DMS53 treated with DMSO at 0.1 percent for 48 hours (cell line): Measurements from ENCODE around the gene THAP11.
A peak's percentile ranks its signal among the peaks of the same experiment; 100 is the strongest.
"Not testable (repeated sequence)": the region's sequence is repeated elsewhere in the genome, so short reads cannot be mapped to it uniquely, and the experiment has no call there.

Source experiments
- DNase-seq: peaks from one replicate; lab custom pipeline; 2025; ENCODE audit not compliant: unreplicated experiment; lab: John Stamatoyannopoulos, UW

THAP11 gene

DNA sequence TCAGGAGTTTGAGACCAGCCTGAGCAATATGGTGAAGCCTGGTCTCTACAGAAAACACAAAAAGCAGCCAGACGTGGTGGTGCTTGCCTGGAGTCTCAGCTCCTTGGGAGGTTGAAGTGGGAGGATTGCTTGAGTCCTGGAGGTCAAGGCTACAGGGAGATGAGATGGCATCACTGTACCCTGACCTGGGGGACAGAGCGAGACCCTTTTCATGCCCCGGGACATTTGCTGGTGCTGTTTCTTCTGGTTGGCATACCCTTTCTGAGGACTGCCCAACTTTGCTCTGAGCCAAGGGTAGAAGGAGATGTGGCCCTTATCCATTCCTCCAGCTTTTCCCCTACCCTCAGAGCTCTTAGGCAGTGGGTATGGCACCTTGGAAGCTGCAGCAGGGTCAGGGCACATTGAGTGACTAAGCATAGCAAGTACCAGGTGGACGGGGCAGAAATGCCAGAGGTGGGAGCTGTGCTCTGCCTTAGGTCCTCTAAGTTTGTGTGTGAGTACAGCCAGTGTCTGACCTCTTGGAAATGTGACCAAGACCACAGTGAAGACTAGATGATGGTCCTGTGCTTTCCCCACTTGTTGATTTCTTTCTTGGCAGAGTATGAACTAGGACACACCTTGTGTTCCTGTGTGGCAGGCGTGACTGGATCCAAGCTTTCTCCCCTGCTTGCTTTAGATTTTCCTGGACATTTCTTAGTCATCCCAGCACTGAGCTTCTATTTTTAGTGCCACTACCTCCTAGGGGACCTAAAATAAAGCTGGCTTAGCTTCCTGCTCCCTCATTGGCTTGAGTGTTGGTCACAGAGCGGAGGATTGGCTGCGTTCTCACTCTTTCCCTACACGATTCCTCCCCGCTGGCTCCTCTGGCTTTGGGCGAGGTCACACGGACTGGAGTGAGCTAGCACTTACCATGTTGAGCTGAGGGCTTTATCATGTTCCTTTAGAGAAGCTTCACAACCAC, 20.8 kb downstream of the THAP11 start:
- DNase-seq, result no peak

DNA sequence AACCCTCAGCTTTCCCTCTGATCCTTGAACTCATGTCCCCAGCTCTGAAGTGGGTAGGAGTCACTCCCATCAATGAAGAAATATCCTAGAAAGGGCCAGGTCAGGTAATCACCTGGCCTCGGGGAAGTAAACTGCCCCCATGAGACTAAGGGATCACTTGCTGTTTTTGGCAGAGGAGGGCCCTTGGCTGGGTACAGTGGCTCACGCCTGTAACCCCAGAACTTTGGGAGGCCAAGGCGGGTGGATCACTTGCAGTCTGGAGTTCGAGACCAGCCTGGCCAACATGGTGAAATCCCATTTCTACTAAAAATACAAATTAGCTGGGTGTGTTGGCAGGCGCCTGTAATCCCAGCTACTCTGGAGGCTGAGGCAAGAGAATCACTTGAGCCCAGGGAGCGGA, 21.9 kb downstream of the THAP11 start:
- DNase-seq, result not testable (repeated sequence)

DNA sequence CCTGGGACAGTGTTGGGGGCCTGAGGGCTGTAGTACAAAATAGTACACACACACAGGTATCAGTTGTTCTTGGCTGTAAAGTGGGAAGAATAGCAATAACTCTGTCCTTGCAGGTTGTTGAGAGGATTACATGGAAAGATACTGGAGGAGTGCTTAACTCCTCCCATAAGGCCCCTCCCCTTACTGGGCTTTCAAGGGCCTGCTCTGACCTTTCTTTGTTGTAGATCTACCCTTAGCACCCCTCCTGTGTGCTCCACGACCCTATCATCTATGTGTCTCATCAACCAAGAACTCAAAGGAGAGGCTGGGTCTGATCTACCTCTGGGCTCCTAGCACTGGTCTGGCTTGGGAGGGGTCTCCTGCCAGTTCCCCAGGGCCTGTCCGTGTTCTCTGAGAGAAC, 22.5 kb downstream of the THAP11 start:
- no peak for DNase-seq

DNA sequence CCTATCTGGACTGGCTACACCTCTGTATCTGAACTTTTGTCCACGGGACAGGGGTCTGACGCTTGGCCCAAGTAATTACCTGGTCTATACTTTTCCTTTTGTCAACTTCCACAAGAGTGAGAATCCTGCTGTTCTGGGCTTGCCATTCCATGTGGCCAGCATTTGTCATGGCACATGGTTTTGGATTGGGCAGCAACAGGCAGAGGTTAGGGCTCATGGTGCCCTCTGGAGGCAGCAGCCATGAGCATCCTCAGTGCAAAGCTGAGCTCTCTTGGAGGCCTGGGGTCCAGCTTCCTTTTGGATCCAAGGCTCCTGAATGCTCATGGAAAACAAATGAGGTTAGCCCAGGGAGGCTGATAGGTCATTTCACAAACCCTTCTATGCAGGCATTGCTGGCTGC, 23.2 kb downstream of the THAP11 start:
- peak; percentile 8 for DNase-seq

DNA sequence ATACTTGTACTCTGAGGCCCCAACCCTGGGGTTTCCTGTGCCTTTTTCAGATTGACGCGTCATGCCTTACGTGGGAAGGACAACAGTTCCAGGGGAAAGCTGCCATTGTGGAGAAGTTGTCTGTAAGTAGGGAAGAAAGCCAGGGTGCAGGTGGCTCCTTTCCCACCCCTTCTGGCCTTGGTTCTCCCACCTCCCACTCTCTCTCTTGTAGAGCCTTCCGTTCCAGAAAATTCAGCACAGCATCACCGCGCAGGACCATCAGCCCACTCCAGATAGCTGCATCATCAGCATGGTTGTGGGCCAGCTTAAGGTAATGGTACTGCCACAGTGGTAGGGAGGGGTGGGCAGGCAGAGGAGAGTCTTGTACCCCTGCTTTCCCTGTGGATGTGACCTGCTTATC, 26.2 kb downstream of the THAP11 start:
- DNase-seq, result no peak

DNA sequence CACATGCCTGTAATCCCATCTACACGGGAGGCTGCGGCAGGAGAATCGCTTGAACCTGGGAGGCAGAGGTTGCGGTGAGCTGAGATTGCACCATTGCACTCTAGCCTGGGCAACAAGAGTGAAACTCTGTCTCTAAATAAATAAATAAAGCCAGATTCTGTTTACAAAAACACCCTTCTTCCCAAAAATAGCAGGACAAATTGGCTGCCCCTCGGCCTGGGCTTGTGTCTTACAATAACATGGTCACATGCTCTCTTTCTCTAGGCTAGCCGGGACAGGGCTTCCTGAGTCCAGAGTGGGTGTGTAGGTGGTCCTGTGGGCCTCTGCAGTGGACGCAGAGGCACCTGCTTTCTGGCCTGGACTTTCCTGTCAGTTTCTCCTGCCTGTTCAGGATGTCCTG, 27.5 kb downstream of the THAP11 start:
- no peak for DNase-seq

DNA sequence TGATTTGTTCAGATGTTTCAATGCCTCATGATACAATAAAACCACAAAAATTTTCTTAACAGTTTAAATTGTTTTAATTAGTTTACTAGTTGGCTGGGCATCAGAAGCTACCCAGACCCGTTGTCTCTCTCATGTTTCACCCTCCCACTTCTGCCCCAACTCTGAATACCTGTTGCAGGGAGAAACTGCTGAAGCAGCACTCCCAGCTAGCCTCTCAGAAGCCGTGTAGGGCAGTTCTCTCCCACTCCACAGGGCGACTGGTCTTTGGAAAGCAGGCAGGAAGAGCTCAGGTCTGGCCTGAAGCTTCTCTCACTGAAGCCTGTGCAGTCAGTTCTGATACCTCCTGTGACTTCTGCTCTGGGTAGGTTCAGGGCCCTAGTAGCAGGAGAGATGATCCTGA, 29.1 kb downstream of the THAP11 start:
- no peak for DNase-seq

DNA sequence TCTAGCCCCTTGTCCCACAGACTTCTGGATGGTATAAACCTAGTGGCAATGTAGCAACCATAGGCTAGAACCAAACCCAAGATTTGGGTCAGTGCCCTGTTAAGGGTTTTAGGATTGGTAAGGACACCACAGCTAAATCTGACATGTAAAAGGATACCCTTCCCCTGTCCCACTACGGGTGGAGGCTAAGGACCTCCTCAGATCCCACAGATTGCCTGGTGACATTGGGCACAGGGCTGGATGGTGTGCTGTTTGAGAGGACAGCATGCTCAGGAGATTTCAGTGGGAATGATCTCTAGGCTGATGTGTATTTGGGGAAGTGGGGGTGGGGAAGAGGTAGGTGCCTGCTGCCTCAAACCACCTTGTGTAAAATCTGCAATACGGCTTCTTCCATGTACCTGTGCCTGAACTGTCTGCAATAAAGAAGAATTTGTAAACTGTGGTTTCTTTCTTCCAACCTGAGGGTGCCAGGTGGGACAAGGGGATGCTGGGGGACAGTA, 30.1 kb downstream of the THAP11 start:
- no peak for DNase-seq

DNA sequence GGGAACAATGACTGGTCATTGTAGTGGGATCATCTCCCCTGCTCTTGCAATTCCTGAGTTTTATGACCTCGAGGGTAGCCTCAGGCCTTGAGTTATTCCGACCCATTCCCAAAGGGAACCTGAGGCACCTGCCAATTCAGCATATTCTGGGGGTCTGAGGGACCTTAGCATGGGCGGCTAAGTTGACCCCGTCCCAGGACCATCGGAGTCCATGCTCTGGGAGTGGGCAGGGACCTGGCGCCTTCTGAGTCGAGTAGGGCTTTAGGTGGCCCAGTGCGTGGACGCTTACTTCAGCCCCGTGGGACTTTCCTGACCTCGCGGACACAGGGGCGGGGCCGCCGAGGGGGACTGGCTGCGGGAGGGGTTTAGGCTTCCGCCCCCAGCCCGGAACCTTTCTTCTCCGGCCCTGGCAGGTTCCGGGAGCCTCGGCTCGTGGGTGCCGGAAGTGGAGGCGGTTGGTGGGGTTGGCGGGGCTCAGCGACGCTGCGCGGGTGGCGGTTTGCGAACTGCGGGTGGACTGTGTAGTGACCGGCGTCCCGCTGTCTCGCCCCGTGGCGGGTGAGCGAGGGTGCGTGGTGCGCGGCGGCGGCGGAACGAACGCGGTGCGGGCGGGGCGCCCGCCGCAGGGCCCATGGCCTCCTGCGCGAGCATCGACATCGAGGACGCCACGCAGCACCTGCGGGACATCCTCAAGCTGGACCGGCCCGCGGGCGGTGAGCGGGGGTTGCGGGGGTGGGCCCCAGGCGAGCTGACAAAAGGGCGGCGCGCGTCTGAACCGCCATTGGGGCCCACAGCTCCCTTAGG, 30.7 kb downstream of the THAP11 start, which contains the start of gene EDC4:
Gene EDC4, plus strand, starts transcription at position 422 of the 804 bp plus-strand sequence. Its CDS starts 210 bp downstream, at position 632.
- peak; percentile 20 for DNase-seq

DNA sequence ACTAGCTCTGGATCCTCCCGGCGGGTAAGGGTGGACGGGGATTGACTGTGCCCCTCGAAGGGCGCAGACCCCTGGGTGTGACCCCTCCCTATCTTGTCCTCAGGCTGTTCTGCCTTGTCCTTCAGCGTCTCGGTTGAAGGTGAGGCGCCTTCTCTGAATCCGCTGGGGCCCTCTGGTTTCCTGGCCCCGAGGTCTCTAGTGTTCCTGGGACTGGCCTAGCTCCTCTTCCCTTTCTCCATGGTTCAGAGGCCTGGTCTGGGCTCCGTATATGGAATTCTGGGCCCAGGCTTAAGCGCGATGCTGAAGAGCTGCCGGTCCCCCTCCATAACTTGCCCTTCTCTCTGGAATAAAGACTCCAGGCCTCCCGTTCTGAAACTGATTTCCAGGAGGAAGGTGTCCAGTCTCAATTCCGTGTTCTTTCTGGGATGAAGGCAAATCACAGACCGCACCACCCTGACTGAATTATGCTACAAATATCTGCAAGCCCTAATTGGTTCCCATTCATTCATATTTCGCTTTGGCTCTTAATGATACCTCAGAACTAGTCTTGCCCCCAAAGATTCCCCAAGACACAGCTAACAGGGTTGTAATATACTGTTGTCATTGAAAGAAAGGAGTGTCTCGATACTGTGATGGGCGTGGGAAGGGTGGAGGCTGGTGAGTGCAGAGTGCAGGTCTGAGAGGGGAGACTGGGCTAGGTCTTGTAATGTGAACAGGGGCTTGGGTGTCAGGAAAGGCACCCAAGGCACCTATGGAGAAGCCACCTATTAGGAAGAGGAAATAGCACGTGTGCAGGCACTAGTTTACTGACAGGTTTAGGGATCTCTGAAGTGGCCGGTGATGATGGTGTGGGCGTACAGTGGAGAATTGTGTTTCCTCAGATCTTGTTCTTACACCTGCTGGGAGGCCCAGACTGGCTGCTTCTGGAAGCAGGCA, 31.6 kb downstream of the THAP11 start:
- no peak for DNase-seq

DNA sequence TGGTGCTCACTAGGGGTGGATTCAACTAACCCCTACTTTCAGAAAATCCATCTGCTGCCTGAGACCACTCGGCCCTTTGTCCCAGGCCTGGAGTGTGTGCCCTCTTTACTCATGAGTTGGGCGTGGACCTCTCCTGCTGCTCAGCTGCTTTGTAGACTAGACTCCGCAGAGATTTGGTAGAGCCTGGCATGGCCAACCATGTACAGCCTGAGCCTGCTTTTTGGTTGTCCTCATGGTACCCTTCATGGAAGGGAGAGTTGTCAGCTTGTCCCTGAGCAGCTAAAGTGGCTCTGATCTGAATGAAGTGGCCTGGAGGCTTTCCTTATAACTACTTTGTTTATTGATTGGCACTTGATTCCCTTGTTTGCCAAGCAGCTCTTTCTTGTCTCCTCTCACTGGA, 32.3 kb downstream of the THAP11 start:
- no peak for DNase-seq

DNA sequence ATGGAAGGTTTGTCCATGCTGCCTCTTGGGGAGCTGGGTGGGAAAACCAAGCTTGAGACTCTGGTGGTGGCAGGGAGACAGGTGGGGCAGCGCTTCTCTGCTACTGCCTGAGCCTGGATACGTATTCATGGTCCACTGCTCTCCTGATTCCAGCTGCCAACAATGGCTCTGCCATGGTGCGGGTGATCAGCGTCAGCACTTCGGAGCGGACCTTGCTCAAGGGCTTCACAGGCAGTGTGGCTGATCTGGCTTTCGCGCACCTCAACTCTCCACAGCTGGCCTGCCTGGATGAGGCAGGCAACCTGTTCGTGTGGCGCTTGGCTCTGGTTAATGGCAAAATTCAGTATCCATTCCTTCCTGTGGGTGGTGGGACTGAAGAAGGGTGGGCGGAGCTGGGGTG, 34.9 kb downstream of the THAP11 start:
- DNase-seq, result no peak

DNA sequence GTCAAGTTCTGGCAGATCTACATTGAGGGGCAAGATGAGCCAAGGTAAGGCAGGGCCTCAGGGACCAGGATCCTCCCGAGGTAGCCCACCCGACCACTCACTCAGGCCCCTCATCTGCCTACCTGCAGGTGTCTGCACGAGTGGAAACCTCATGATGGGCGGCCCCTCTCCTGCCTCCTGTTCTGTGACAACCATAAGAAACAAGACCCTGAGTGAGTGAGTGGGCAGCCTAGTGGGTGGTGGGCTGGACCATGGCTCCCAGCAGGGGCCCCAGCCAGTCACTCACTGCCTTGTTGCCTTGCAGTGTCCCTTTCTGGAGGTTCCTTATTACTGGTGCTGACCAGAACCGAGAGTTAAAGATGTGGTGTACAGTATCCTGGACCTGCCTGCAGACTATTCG, 36.1 kb downstream of the THAP11 start:
- DNase-seq, result no peak

DNA sequence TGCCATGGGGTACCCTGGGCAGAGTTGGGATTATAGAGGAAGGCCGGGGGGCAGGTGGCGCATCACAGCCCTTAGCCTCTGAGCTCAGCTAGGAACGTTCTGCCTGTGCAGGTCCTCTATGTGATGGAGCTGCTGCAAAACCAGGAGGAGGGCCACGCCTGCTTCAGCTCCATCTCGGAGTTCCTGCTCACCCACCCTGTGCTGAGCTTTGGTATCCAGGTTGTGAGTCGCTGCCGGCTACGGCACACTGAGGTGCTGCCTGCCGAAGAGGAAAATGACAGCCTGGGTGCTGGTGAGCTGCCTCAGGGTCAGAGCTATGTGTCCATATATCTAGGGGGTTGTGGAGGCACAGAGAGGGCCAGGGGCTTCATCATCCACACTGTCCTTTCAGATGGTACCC, 36.7 kb downstream of the THAP11 start:
- no peak for DNase-seq

DNA sequence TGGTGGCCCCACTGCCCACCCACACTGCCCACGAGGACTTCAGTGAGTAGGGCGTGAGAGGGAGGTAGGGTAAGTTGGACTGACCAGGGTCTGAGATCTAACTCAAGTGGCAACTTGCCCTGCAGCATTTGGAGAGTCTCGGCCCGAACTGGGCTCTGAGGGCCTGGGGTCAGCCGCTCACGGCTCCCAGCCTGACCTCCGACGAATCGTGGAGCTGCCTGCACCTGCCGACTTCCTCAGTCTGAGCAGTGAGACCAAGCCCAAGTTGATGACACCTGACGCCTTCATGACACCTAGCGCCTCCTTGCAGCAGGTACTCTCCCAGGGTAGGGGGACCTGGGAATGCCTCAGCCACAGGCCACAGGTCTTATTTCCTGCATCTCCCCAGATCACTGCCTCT, 37.3 kb downstream of the THAP11 start:
- DNase-seq, result no peak

DNA sequence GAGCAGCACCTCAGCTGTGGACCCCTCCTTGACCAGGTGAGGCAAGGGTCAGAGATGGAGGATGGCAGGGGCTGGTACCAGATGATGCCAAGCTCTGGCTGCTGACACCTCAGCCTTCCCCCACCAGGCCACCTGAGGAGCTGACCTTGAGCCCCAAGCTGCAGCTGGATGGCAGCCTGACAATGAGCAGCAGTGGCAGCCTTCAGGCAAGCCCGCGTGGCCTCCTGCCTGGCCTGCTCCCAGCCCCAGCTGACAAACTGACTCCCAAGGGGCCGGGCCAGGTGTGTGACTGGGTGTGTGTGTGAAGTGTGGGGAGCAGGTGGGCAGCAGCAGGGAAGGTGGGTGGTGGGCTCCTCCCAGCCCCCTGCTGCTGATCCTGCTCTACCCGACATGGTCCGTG, 37.8 kb downstream of the THAP11 start:
- DNase-seq, result no peak

DNA sequence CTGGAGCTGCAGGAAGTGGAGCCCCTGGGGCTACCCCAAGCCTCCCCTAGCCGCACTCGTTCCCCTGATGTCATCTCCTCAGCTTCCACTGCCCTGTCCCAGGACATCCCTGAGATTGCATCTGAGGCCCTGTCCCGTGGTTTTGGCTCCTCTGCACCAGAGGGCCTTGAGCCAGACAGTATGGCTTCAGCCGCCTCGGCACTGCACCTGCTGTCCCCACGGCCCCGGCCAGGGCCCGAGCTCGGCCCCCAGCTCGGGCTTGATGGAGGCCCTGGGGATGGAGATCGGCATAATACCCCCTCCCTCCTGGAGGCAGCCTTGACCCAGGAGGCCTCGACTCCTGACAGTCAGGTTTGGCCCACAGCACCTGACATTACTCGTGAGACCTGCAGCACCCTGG, 38.5 kb downstream of the THAP11 start:
- DNase-seq, result no peak

DNA sequence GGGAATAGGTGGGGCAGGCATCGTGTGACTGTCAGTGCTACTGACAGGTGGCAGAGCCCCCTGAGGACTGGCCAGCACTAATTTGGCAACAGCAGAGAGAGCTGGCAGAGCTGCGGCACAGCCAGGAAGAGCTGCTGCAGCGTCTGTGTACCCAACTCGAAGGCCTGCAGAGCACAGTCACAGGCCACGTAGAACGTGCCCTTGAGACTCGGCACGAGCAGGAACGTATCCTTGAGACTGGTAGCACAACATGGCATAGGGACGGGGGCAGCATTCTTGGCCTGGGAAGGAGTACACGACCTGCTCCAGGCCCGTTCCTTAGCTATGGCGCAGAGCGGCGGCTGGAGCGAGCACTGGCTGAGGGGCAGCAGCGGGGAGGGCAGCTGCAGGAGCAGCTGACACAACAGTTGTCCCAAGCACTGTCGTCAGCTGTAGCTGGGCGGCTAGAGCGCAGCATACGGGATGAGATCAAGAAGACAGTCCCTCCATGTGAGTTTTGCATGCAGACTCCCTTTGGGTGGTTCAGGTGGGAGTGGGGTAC, 39.6 kb downstream of the THAP11 start:
- DNase-seq, result no peak

DNA sequence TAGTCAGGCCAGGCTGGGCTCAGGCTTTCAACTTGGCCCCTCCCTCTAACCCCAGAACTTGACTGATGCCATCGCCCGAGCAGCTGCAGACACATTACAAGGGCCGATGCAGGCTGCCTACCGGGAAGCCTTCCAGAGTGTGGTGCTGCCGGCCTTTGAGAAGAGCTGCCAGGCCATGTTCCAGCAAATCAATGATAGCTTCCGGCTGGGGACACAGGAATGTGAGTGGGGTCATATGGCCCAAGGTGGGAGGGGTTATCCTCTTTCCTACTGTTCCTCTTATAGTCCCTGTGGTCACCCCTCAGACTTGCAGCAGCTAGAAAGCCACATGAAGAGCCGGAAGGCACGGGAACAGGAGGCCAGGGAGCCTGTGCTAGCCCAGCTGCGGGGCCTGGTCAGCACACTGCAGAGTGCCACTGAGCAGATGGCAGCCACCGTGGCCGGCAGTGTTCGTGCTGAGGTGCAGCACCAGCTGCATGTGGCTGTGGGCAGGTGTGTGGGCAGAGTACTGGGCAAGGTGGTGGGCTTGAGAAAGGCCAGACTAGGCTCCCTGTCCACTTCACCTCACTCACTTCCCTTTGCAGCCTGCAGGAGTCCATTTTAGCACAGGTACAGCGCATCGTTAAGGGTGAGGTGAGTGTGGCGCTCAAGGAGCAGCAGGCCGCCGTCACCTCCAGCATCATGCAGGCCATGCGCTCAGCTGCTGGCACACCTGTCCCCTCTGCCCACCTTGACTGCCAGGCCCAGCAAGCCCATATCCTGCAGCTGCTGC, 40.4 kb downstream of the THAP11 start:
- DNase-seq, result no peak
